Caki2 (cell line): ENCODE results near the gene PTGER2. TPM values are rescaled to one million over a fixed set of nuclear protein-coding genes. Genes with fewer than 3 reads are reported as not detected.

Experiments used
- DNase-seq: peaks from one replicate; pipeline ENCODE4 v3.0.0-alpha.2; 2015; ENCODE audit warnings: low read depth
- in situ Hi-C: cut with HindIII; loops from 2 replicates; pipeline ENCODE4 v1.10.0; 2016; ENCODE audit warnings: low sequenced_read_pairs, low pct_unique_long_range_greater_than_20kb, mixed read lengths
- total RNA-seq: library from RNA; depleted of rRNA; stranded (reverse); fragments of >200 nt; shearing (Covaris generic); gene quantifications from 2 replicates; pipeline ENCODE4 v1.2.3, GENCODE V29; 2014; ENCODE audit warnings: low replicate concordance

Gene PTGER2
- total RNA-seq, 1 experiment from 2014 or later, result 0.88 TPM

GRCh38 chr14:52329678-52330369, 15.7 kb downstream of the PTGER2 start:
- DNase-seq, result no peak
- in situ Hi-C loops, result no loop called here

GRCh38 chr14:52332269-52332668, 18.2 kb downstream of the PTGER2 start:
- in situ Hi-C loops, result no loop called here
- no peak for DNase-seq

GRCh38 chr14:52333108-52333507, 19.0 kb downstream of the PTGER2 start:
- DNase-seq, result no peak
- in situ Hi-C loops, result no loop called here

- no peak for DNase-seq
- in situ Hi-C loops, result no loop called here
Measured at GRCh38 chr14:52333823-52334657, 19.9 kb downstream of the PTGER2 start.

GRCh38 chr14:52336241-52336640, 22.1 kb downstream of the PTGER2 start:
- DNase-seq, result no peak
- in situ Hi-C loops, result no loop called here

GRCh38 chr14:52338051-52338681, 24.1 kb downstream of the PTGER2 start:
- no peak for DNase-seq
- in situ Hi-C loops, result no loop called here

GRCh38 chr14:52339262-52339661, 25.1 kb downstream of the PTGER2 start:
- in situ Hi-C loops, result no loop called here
- DNase-seq, result no peak

GRCh38 chr14:52342849-52343596, 28.9 kb downstream of the PTGER2 start:
- in situ Hi-C loops, result no loop called here
- peak; percentile 49 for DNase-seq

GRCh38 chr14:52346778-52347177, 32.7 kb downstream of the PTGER2 start:
- in situ Hi-C loops, result no loop called here
- DNase-seq, result no peak

GRCh38 chr14:52348279-52348678, 34.2 kb downstream of the PTGER2 start:
- in situ Hi-C loops, result no loop called here
- DNase-seq, result no peak

GRCh38 chr14:52348776-52349175, 34.7 kb downstream of the PTGER2 start:
- in situ Hi-C loops, result no loop called here
- DNase-seq, result peak; percentile 27

GRCh38 chr14:52349731-52350130, 35.6 kb downstream of the PTGER2 start:
- no peak for DNase-seq
- in situ Hi-C loops, result no loop called here

- DNase-seq, result no peak
- in situ Hi-C loops, result no loop called here
Measured at GRCh38 chr14:52350445-52350844, 36.3 kb downstream of the PTGER2 start.

GRCh38 chr14:52351233-52352060, 37.3 kb downstream of the PTGER2 start:
- in situ Hi-C loops, result no loop called here
- DNase-seq, result peak; percentile 50

- in situ Hi-C loops, result no loop called here
- peak; percentile 81 for DNase-seq
Measured at GRCh38 chr14:52352061-52352491, 38.0 kb downstream of the PTGER2 start.

GRCh38 chr14:52352569-52352968, 38.5 kb downstream of the PTGER2 start:
- no peak for DNase-seq
- in situ Hi-C loops, result no loop called here

GRCh38 chr14:52354242-52354641, 40.1 kb downstream of the PTGER2 start:
- in situ Hi-C loops, result no loop called here
- DNase-seq, result no peak

GRCh38 chr14:52355016-52355431, 40.9 kb downstream of the PTGER2 start:
- in situ Hi-C loops, result no loop called here
- DNase-seq, result peak; percentile 28
